HepG2 (cell line): ENCODE data around the gene TMEM97. TPM values are rescaled to one million over a fixed set of nuclear protein-coding genes. Genes with fewer than 3 reads are reported as not detected.

Source experiments
- ARID2 ChIP-seq: sonication (generic); formaldehyde crosslinking; IDR thresholded peaks from 2 replicates; pipeline ENCODE4 v1.8.1; 2022; ENCODE audit warnings: mild to moderate bottlenecking, missing genetic modification reagents, borderline replicate concordance
- ARNT2 ChIP-seq: sonication (generic); formaldehyde crosslinking; IDR thresholded peaks from 2 replicates; pipeline ENCODE4 v1.8.0; 2022; ENCODE audit warnings: mild to moderate bottlenecking, low read depth, missing genetic modification reagents, moderate library complexity
- ATF2 ChIP-seq: sonication (generic); formaldehyde crosslinking; IDR thresholded peaks from 2 replicates; pipeline ENCODE4 v1.4.0; 2020; ENCODE audit warnings: missing genetic modification reagents
- CCDC6 ChIP-seq: sonication (generic); formaldehyde crosslinking; IDR thresholded peaks from 2 replicates; pipeline ENCODE4 v1.8.1; 2022; ENCODE audit warnings: mild to moderate bottlenecking, missing genetic modification reagents, moderate library complexity
- CREM ChIP-seq, 2 experiments: sonication (generic) in 1 of 2; formaldehyde crosslinking in 1 of 2; IDR thresholded peaks; 2 replicates each; pipeline versions ENCODE4 v1.4.0 to v1.6.1; 2016 to 2020; ENCODE audit warnings: antibody characterized with exemption in 1 of 2, mild to moderate bottlenecking in 1 of 2, missing genetic modification reagents in 1 of 2
- ELK4 ChIP-seq: sonication (generic); formaldehyde crosslinking; IDR thresholded peaks from 2 replicates; pipeline ENCODE4 v1.9.0; 2021; ENCODE audit warnings: missing genetic modification reagents, borderline replicate concordance
- ISX ChIP-seq: sonication (generic); formaldehyde crosslinking; conservative IDR thresholded peaks from 2 replicates; pipeline ENCODE4 v1.5.0; 2020; ENCODE audit warnings: missing genetic modification reagents
- JUND ChIP-seq: sonication (generic); formaldehyde crosslinking; IDR thresholded peaks from 2 replicates; pipeline ENCODE4 v1.8.0; 2022; ENCODE audit warnings: mild to moderate bottlenecking, missing genetic modification reagents
- MTF1 ChIP-seq: sonication (generic); formaldehyde crosslinking; IDR thresholded peaks from 2 replicates; pipeline ENCODE4 v1.5.0; 2020; ENCODE audit warnings: missing genetic modification reagents
- NCOA2 ChIP-seq: sonication (generic); formaldehyde crosslinking; IDR thresholded peaks from 2 replicates; pipeline ENCODE4 v1.8.0; 2022; ENCODE audit warnings: inconsistent platforms
- PCBP1 ChIP-seq: fragments of 200-400 bp; formaldehyde crosslinking; IDR thresholded peaks from 2 replicates; pipeline ENCODE4 v1.6.1; 2017; ENCODE audit warnings: mild to moderate bottlenecking, low read depth, low read length, borderline replicate concordance
- SETDB1 ChIP-seq: sonication (generic); formaldehyde crosslinking; IDR thresholded peaks from 2 replicates; pipeline ENCODE4 v1.5.1; 2020; ENCODE audit warnings: missing genetic modification reagents, mild to moderate bottlenecking, borderline replicate concordance
- SMAD9 ChIP-seq: sonication (generic); formaldehyde crosslinking; IDR thresholded peaks from 2 replicates; pipeline ENCODE4 v1.5.1; 2020; ENCODE audit warnings: mild to moderate bottlenecking, missing genetic modification reagents
- SP140L ChIP-seq: sonication (generic); formaldehyde crosslinking; IDR thresholded peaks from 2 replicates; pipeline ENCODE4 v1.4.0; 2020; ENCODE audit warnings: missing genetic modification reagents, borderline replicate concordance
- TFDP2 ChIP-seq: sonication (generic); formaldehyde crosslinking; IDR thresholded peaks from 2 replicates; pipeline ENCODE4 v1.4.0; 2020; ENCODE audit warnings: missing genetic modification reagents
- TGIF2 ChIP-seq: IDR thresholded peaks from 2 replicates; pipeline ENCODE4 v1.6.1; 2016; ENCODE audit warnings: control low read depth, missing compliant biosample characterization
- TRIM24 ChIP-seq: sonication (generic); formaldehyde crosslinking; IDR thresholded peaks from 2 replicates; pipeline ENCODE4 v1.8.0; 2022; ENCODE audit warnings: mild to moderate bottlenecking, missing genetic modification reagents
- ZNF101 ChIP-seq: sonication (generic); formaldehyde crosslinking; IDR thresholded peaks from 2 replicates; pipeline ENCODE4 v1.4.0; 2020; ENCODE audit warnings: mild to moderate bottlenecking, low read depth, missing genetic modification reagents, borderline replicate concordance
- ZNF296 ChIP-seq: sonication (generic); formaldehyde crosslinking; conservative IDR thresholded peaks from 2 replicates; pipeline ENCODE4 v1.5.0; 2020; ENCODE audit warnings: mild to moderate bottlenecking, missing genetic modification reagents
- ZNF510 ChIP-seq: sonication (generic); formaldehyde crosslinking; IDR thresholded peaks from 2 replicates; pipeline ENCODE4 v1.4.0; 2020; ENCODE audit warnings: low read depth, mild to moderate bottlenecking, missing genetic modification reagents
- ZNF772 ChIP-seq: sonication (generic); formaldehyde crosslinking; IDR thresholded peaks from 2 replicates; pipeline ENCODE4 v1.5.0; 2020; ENCODE audit warnings: mild to moderate bottlenecking, missing genetic modification reagents
- ZSCAN25 ChIP-seq: sonication (generic); formaldehyde crosslinking; IDR thresholded peaks from 2 replicates; pipeline ENCODE4 v1.8.0; 2022; ENCODE audit warnings: mild to moderate bottlenecking, missing genetic modification reagents
- ZSCAN29 ChIP-seq: sonication (generic); formaldehyde crosslinking; conservative IDR thresholded peaks from 2 replicates; pipeline ENCODE4 v1.4.0; 2020; ENCODE audit warnings: mild to moderate bottlenecking, missing genetic modification reagents
- polyA plus RNA-seq, 8 experiments: library from polyadenylated mRNA; depleted of rRNA in 3 of 8; stranded (reverse) in 7 of 8; unstranded in 1 of 8; fragments of >200 nt; fragmentation: Illumina TruSeq in 4 of 8; extraction: Trizol in 4 of 8; gene quantifications; 2 replicates each; pipeline versions ENCODE4 v1.2.1 to v1.2.3, GENCODE V29; 2011 to 2016; ENCODE audit warnings: low read depth in 4 of 8, missing spikeins in 1 of 8, mixed read lengths in 1 of 8; ENCODE audit not compliant: insufficient read depth in 1 of 8
- total RNA-seq, 5 experiments: library from RNA; depleted of rRNA; stranded (reverse); fragments of >200 nt; fragmentation: Illumina TruSeq; extraction: Trizol; gene quantifications; 2 replicates each; pipeline ENCODE4 v1.2.3, GENCODE V29; 2016; ENCODE audit warnings: low read depth in 1 of 5

Gene TMEM97
- total and polyA plus RNA-seq, 2 of the 13 experiments (the other 11 are each of a cell fraction or from before 2014, with no cell fraction given): 69.6 to 137 TPM

GRCh38 chr17:28357061-28357900, 38.3 kb downstream of the TMEM97 start, which contains the start of gene POLDIP2 (continued):
- TF ChIP-seq SETDB1 (CRISPR knock-in tag) (no peak), ISX (CRISPR knock-in tag) (0 out of 2 replicates have a peak, but pooled peaks have one; percentile 45), ZNF101 (CRISPR knock-in tag) (0 out of 2 replicates have a peak, but pooled peaks have one; percentile 48), TGIF2 (CRISPR knock-in tag) (0 out of 2 replicates have a peak, but pooled peaks have one; percentile 52), ZSCAN29 (peak; percentile 38; the same call in 1 of the 2 replicates), JUND (no peak), TFDP2 (CRISPR knock-in tag) (peak; percentile 52; the same call in 1 of the 2 replicates), SMAD9 (no peak), NCOA2 (peak; percentile 21; the same call in 1 of the 2 replicates), ARNT2 (CRISPR knock-in tag) (peak; percentile 82; the same call in 1 of the 2 replicates), CCDC6 (no peak), ATF2 (CRISPR knock-in tag) (peak; percentile 83; the same call in 1 of the 2 replicates), ZSCAN25 (CRISPR knock-in tag) (no peak), ELK4 (CRISPR knock-in tag) (peak; percentile 74; the same call in 1 of the 2 replicates), MTF1 (peak; percentile 73; the same call in 1 of the 2 replicates), ZNF772 (peak; percentile 65; the same call in 1 of the 2 replicates), CREM (IDR thresholded peaks at IDR 0.05) (peak; percentile 85), CREM (CRISPR knock-in tag; IDR thresholded peaks at IDR 0.05) (no peak), ARID2 (CRISPR knock-in tag) (peak; percentile 91; the same call in 1 of the 2 replicates), ZNF510 (CRISPR knock-in tag) (no peak), PCBP1 (peak; percentile 90), ZNF296 (CRISPR knock-in tag) (no peak), TRIM24 (CRISPR knock-in tag) (no peak), SP140L (CRISPR knock-in tag) (no peak)
